NCI-H1436 treated with DMSO at 0.1 percent for 48 hours (cell line): Measurements from ENCODE around the gene CYTH1.

Experiments used
- DNase-seq: peaks from one replicate; lab custom pipeline; 2025; lab: John Stamatoyannopoulos, UW

CYTH1 gene

DNA sequence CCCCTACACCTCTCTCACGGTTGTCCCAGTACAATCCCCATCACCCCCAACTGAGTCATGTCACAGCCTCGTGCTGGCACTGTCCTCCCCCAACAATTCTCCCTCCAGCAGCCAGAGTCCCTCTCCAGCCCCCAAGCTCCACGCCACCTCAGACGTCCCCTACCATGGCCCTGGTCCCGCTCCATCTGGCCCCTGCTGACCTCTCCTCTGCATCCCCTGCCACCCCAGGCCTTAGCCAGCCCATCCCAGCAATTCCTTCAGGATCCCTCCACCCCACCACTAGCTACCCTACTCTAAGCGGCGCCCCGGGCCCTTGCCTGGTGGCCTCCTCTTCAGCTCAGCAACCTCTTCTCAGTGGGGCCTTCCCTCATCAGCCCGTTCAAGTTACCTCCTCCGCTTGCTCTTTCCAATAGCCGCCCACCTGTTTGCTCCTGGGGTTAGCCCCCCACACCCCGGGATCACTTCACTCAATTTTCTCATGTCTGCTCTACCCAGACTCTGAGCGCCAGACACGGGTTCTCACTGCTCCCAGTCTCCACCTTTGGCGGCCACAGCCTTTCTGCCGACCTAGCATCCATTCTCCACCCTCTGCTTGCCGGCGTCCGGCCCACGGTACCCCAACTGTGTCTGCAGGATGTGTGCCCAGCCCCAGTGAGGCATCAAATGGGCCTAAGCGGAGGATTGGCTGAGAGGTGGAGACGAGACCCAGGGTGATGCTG, 112.7 kb downstream of the CYTH1 start:
- no peak for DNase-seq

DNA sequence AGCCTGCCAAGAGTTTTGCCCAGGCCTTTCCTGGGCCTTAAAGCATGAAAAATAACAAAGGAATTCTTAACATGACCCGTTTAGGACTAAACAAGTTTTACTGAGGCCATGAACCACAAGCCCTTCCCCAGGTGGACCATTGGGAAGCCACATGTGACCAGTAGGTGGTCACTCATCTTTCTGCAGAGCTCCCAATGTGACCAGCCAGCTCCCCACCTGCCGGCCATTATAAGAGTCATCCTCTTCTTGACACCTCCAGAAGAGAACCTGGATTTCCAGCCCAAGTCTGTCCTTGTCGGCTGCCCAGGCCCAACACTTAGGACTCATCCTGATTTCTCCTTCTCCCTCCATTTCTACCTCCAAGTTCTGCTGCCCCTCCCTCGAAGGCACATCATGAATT, 113.2 kb downstream of the CYTH1 start:
- no peak for DNase-seq

GRCh38 chr17:78667741-78668640, 114.1 kb downstream of the CYTH1 start:
- DNase-seq: no peak

GRCh38 chr17:78667091-78667490, 115.0 kb downstream of the CYTH1 start:
- DNase-seq: no peak

- DNase-seq: no peak
These were observed 115.8 kb downstream of the CYTH1 start for GRCh38 chr17:78665952-78666920.

GRCh38 chr17:78665387-78665951, 116.6 kb downstream of the CYTH1 start:
- no peak for DNase-seq

GRCh38 chr17:78664476-78665386, 117.3 kb downstream of the CYTH1 start:
- DNase-seq: no peak

DNA sequence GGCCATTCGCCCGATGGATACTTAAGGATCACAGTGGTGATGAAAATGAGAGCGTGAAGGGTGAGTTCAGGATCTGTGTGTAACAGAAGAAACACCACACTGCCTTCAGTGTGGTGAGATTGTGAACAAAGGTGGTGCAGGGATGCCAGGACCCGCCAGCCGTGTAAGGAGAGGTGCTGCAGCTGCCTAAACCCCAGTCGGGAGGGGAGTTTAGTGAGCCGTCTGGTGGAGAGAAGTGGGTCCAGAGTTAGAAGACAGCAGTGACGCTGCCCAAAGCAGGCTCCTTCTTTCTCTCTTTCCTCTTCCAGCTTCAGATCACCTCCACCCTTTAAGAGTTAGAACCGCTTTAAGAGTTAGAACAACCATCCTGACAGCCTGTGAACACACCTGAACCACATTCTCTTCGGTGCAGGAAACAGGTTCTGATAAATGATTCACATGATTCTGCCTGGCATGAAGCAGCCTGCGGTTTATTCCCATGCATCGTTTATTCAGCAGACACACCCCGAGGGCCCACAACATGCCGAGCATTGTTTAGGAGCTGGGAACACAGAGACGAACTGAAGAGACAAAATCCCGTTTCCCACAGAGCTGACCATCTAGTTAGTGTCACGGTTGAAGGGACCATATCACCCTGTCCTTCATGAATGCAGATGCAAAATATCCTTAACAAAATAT, 120.8 kb downstream of the CYTH1 start:
- no peak for DNase-seq

GRCh38 chr17:78659546-78659945, 122.5 kb downstream of the CYTH1 start:
- no peak for DNase-seq

DNA sequence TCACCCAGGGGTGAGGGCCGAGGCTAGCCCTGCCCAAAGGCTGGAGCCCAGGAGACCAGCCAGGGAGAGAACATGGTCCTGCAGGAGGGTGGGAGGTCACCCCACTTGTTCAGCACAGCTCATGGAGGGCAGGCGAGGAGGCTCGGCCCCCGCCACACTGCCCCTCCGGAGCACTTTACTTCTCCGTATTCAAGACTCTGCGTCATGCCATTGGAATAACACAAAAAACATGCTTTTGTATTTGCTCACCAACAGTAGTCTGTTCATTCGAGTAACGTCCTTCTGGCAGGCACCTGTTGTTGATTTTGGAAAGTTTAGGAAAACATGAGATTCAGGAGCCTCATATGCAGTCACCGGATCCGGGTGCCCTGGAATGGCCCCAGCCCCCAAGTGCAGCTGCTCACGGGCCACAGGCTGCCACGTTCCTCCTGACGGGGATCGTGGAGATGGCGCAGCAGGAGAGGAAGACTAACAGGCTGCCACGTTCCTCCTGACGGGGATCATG, 123.7 kb downstream of the CYTH1 start:
- DNase-seq: no peak

GRCh38 chr17:78655251-78655940, 126.7 kb downstream of the CYTH1 start:
- DNase-seq: no peak

GRCh38 chr17:78654325-78654724, 127.7 kb downstream of the CYTH1 start:
- no peak for DNase-seq

DNA sequence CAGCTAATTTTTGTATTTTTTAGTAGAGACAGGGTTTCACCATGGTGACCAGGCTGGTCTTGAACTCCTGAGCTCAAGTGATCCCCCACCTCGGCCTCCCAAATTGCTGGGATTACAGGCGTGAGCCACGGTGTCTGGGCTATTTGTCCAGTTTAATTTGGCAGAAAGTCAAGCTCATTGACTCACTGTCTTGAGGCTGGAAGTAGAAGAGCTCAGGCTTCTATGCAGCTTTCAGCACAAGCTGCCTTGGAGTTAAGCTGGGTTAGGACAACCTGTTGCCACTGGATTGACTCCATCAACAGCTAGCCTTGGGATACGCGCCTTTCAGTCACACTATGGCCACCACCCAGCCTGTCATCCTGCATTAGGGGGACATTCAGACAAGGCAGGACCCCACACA, 128.7 kb downstream of the CYTH1 start:
- no peak for DNase-seq

DNA sequence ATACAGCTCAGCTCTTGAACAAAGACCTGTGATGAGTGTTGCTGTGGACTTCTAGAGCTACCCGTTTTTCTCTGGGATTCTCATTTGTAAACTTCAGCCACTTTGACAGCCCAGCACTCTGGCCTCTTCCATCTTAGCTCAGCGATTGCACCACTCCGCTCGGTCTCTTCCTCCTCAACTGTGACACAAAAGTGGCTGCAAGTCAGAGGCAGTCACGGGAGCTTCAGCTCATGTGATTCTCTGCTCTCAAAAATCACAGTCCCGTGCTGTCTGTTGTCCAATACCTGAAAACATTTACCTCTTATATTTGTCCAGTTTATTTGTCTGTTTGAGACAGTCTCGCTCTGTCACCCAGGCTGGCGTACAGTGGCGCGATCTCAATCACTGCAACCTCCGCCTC, 129.2 kb downstream of the CYTH1 start:
- DNase-seq: no peak

DNA sequence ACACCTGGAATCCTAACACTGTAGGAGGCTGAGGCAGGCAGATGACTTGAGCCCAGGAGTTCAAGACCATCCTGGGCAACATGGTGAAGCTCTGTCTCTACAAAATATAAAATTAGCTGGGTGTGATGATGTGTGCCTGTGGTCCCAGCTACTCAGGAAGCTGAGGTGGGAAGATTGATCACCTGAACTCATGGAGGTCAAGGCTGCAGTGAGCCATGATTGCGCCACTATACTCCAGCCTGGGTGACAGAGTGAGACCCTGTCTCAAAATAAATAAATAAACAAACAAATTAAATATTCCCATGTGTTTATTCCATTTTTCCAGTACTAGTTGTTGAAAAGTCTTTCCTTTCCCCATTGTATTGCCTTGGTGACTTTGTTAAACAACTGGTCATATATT, 130.0 kb downstream of the CYTH1 start:
- no peak for DNase-seq

- no peak for DNase-seq
These were observed 130.5 kb downstream of the CYTH1 start for GRCh38 chr17:78651554-78651953.

GRCh38 chr17:78650093-78650715, 131.9 kb downstream of the CYTH1 start:
- no peak for DNase-seq

- no peak for DNase-seq
These were observed 133.8 kb downstream of the CYTH1 start for GRCh38 chr17:78648293-78648692.

- no peak for DNase-seq
These were observed 135.0 kb downstream of the CYTH1 start for GRCh38 chr17:78647032-78647431.
